Measurements from ENCODE around the gene DDX47. TPM values are rescaled to one million over a fixed set of nuclear protein-coding genes. Genes with fewer than 3 reads are reported as not detected.
A peak's percentile ranks its signal among the peaks of the same experiment; 100 is the strongest.
"Not testable (repeated sequence)": the region's sequence is repeated elsewhere in the genome, so short reads cannot be mapped to it uniquely, and the experiment has no call there.

The DDX47 gene
- total RNA-seq, 1 experiment from 2014 or later = 115 TPM

DNA sequence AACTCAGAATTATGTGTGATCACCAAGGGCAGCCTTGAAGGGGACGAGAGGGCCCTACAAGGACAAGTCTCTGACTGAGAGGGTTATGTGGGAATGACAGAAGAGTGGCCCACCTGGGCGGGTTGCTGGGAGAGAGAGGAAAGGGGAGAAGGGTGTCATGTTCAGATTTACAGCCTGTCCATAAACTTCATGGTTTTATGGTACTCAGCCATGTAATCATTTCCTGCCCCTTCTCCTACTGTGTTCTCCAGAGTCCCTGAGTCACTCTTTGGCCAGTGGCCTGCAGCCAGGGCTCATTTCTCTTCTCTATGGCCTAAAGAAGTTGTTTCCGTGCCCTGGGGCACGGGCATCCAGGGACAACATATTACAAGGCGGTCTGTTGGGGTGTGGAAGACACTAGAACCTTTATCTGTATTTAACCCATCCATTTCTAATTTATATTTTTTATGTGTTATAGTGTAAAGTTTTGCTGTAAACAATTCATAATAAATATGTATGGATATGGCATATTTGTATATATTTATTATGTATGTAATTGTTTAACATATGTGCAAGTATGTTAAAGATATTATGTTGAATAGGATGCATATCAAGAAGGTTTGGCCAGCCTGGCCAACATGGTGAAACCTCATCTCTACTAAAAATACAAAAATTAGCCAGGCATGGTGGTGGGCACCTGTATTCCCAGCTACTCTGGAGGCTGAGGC, 26.9 kb downstream of the DDX47 start:
- TF ChIP-seq TCF7L2 (IDR thresholded peaks at IDR 0.05; ENCODE audit: low read depth, low read length) (0 out of 2 replicates have a peak, but pooled peaks have one; percentile 22), POLR2AphosphoS5 (IDR thresholded peaks at IDR 0.05; ENCODE audit: low read depth, low read length) (peak; percentile 55; the same call in 1 of the 2 replicates), CTCF (IDR thresholded peaks at IDR 0.05) (no peak), SIN3A (IDR thresholded peaks at IDR 0.05; ENCODE audit: borderline replicate concordance, insufficient read depth, low read depth, low read length) (no peak), REST (IDR thresholded peaks at IDR 0.05; ENCODE audit: insufficient read depth in 1 of 2, low read depth in 2 of 2, low read length in 1 of 2) (no peak)
- CTCF ChIA-PET = no interaction called here
- Histone ChIP-seq H3K27me3 (ENCODE audit: control insufficient read depth, insufficient read depth, low read length) (no peaks in the 10 kb centered on the region), H3K4me1 (ENCODE audit: control insufficient read depth, insufficient read depth, low read length) (peaks cover 67% of the 10 kb centered on the region), H3K27ac (ENCODE audit: low read length) (peak overlapping the region; percentile 93), H3K9me3 (ENCODE audit: control insufficient read depth, insufficient read depth, low read depth, low read length) (no peaks in the 10 kb centered on the region), H3K36me3 (ENCODE audit: control insufficient read depth, insufficient read depth, low read length) (no peaks in the 10 kb centered on the region; the same call in 1 of the 2 replicates), H3K4me3 (ENCODE audit: low read depth in 2 of 2, low read length in 2 of 2) (no peak overlapping the region)
- peak; percentile 65 for DNase-seq (ENCODE audit: low read depth, low spot score)
- BruUV-seq (replicated peaks) = no TSS peak
- POLR2A ChIA-PET = no interaction called here
- in situ Hi-C loops (cut with HindIII; ENCODE audit: low pct_unique_long_range_greater_than_20kb, low sequenced_read_pairs) = no loop called here
- peak; percentile 83 for ATAC-seq
- intact Hi-C loops (cut with micrococcal nuclease; ENCODE audit: unreplicated experiment) = no loop called here

DNA sequence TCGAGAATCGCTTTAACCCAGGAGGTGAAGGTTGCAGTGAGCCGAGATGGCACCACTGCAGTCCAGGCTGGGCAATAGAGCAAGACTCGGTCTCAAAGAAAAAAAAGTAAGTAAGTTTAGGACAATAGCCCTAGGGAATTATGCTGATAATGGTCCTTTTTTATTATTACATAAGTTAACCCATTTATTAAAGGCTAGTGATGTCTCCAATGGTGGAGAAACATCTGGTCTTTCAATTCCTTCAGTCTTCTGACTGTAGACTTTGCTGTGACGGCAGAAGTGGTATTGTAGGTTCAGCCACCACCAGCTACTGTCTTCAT, 27.4 kb downstream of the DDX47 start:
- no peaks in the 10 kb centered on the region for H3K27me3 ChIP-seq (ENCODE audit: control insufficient read depth, insufficient read depth, low read length)
- H3K27ac ChIP-seq (ENCODE audit: low read length) = peak overlapping the region; percentile 93
- POLR2A ChIA-PET = no interaction called here
- no peak for DNase-seq (ENCODE audit: low read depth, low spot score)
- CTCF ChIA-PET = no interaction called here
- H3K36me3 ChIP-seq (ENCODE audit: control insufficient read depth, insufficient read depth, low read length) = no peaks in the 10 kb centered on the region; the same call in 1 of the 2 replicates
- H3K4me3 ChIP-seq (ENCODE audit: low read depth in 2 of 2, low read length in 2 of 2) = no peak overlapping the region
- in situ Hi-C loops (cut with HindIII; ENCODE audit: low pct_unique_long_range_greater_than_20kb, low sequenced_read_pairs) (no loop called here), intact Hi-C loops (cut with micrococcal nuclease; ENCODE audit: unreplicated experiment) (no loop called here)
- no peaks in the 10 kb centered on the region for H3K9me3 ChIP-seq (ENCODE audit: control insufficient read depth, insufficient read depth, low read depth, low read length)
- ATAC-seq = no peak
- TF ChIP-seq POLR2AphosphoS5 (IDR thresholded peaks at IDR 0.05; ENCODE audit: low read depth, low read length) (no peak), REST (IDR thresholded peaks at IDR 0.05; ENCODE audit: insufficient read depth in 1 of 2, low read depth in 2 of 2, low read length in 1 of 2) (no peak), SIN3A (IDR thresholded peaks at IDR 0.05; ENCODE audit: borderline replicate concordance, insufficient read depth, low read depth, low read length) (no peak), TCF7L2 (IDR thresholded peaks at IDR 0.05; ENCODE audit: low read depth, low read length) (no peak), CTCF (IDR thresholded peaks at IDR 0.05) (no peak)
- H3K4me1 ChIP-seq (ENCODE audit: control insufficient read depth, insufficient read depth, low read length) = peaks cover 67% of the 10 kb centered on the region
- BruUV-seq (replicated peaks) = no TSS peak

DNA sequence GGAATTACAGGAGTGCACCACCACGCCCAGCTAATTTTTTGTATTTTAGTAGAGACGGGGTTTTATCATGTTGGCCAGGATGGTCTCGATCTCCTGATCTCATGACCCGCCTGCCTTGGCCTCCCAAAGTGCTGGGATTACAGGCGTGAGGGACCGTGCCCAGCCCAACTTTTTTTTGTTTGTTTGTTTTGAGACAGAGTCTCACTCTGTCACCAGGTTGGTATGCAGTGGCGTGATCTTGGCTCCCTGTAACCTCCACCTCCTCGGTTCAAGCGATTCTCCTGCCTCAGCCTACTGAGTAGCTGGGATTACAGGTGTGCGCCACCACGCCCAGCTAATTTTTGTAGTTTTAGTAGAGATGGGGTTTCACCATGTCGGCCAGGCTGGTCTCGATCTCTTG, 28.3 kb downstream of the DDX47 start:
- H3K9me3 ChIP-seq (ENCODE audit: control insufficient read depth, insufficient read depth, low read depth, low read length); H3K36me3 ChIP-seq (ENCODE audit: control insufficient read depth, insufficient read depth, low read length); H3K27me3 ChIP-seq (ENCODE audit: control insufficient read depth, insufficient read depth, low read length); DNase-seq (ENCODE audit: low read depth, low spot score); BruUV-seq (replicated peaks); H3K4me3 ChIP-seq (ENCODE audit: low read depth in 2 of 2, low read length in 2 of 2); intact Hi-C loops (cut with micrococcal nuclease; ENCODE audit: unreplicated experiment); in situ Hi-C loops (cut with HindIII; ENCODE audit: low pct_unique_long_range_greater_than_20kb, low sequenced_read_pairs): not testable (repeated sequence)
- Histone ChIP-seq H3K4me1 (ENCODE audit: control insufficient read depth, insufficient read depth, low read length) (peaks cover 69% of the 10 kb centered on the region), H3K27ac (ENCODE audit: low read length) (peak overlapping the region; percentile 93)
- ChIA-PET POLR2A (interaction anchor here (0.8 kb wide), 1 partner anchor 20 kb away, joined by 4 read pairs; no protein-coding TSS in a partner anchor), CTCF (interaction anchor here (0.6 kb wide), 1 partner anchor 38 kb away, joined by 3 read pairs; no protein-coding TSS in a partner anchor)
- peak; percentile 50; the same call in 1 of the 2 replicates for ATAC-seq
